MM.1S (cell line): Measurements from ENCODE around the gene EHHADH.

Source experiments
- CTCF ChIP-seq: fragments of 300-600 bp; sonication (generic); IDR thresholded peaks from 2 replicates; pipeline ENCODE4 v1.5.1; 2016; ENCODE audit warnings: antibody characterized with exemption, low read length, mixed read lengths
- EZH2 ChIP-seq: fragments of 300-600 bp; sonication (generic); optimal IDR thresholded peaks from 2 replicates; pipeline ENCODE3; 2017; ENCODE audit warnings: low read depth, mild to moderate bottlenecking, antibody characterized with exemption, low read length, mixed read lengths
- EZH2phosphoT487 ChIP-seq: fragments of 300-600 bp; sonication (generic); IDR thresholded peaks from 2 replicates; pipeline ENCODE4 v1.6.1; 2018; ENCODE audit warnings: antibody characterized with exemption, low read length

DNA sequence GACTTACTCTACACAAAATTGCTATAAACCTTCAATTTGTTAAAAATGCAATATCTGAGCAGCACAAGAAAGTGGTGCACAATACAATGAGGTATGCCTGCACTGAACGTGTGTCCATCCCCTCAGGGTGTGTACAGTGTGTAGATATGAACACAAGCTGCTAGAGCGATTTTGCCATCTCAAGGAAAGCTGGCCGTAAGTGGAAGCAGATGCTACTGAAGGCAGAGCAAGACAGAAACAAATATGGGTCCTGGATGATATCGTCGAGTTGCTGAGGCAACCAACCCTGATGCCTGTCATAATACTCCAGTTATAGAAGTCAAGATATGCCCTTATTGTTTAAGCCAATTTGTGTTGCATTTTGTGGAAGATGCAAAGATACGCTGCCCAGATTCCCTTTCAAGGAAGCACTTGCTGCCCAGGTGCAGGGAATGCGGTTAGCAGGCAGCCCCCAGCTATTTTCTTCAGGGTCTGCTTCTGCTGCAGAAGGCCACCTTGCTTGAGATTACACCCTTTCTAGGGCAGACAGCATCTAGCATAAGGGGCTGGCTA lies 25.8 kb upstream of the EHHADH start:
- TF ChIP-seq CTCF (no peak), EZH2phosphoT487 (no peak), EZH2 (no peak)
